HepG2 (cell line): ENCODE results near the gene SDC3. TPM values are rescaled to one million over a fixed set of nuclear protein-coding genes. Genes with fewer than 3 reads are reported as not detected.

Experiments
- ATAC-seq: fragments of 200-7000 bp; cut with Tn5 transposase; 3 replicates; pipeline ENCODE4 v1.9.1; 2020; ENCODE audit warnings: mild to moderate bottlenecking, moderate library complexity
- BruUV-seq: library from RNA; stranded (reverse); fragments of 400-500 nt; replicated peaks from 2 replicates; lab custom pipeline; 2021; lab: Mats Ljungman, UMichigan
- CTCF ChIA-PET: fragments of 300-600 bp; formaldehyde crosslinking; extraction: SDS; loops from one replicate; lab custom pipeline; 2021; ENCODE audit warnings: low total read pairs, inconsistent platforms, low intra/inter-chr PET ratio; lab: Yijun Ruan, JAX
- POLR2A ChIA-PET: fragments of 350-600 bp; sonication (Branson Sonifier 250); formaldehyde crosslinking; loops from one replicate; lab custom pipeline; 2020; ENCODE audit warnings: antibody characterized with exemption, inconsistent platforms; lab: Yijun Ruan, JAX
- DNase-seq: peaks from one replicate; pipeline ENCODE4 v3.0.0-alpha.2; 2015; ENCODE audit warnings: low spot score
- FAIRE-seq: peaks from 3 replicates; lab custom pipeline; 2011; peaks lifted over from hg19 to GRCh38; lab: Jason Lieb, UNC
- H2AFZ ChIP-seq: one replicate; pipeline ENCODE4 v1.6.1; 2011; ENCODE audit warnings: low read length, inconsistent platforms
- H3K27ac ChIP-seq: fragments of 300-600 bp; 3 replicates; pipeline ENCODE4 v1.8.0; 2011; ENCODE audit warnings: mixed run types, mild to moderate bottlenecking, mixed read lengths, low read length, inconsistent platforms; ENCODE audit not compliant: insufficient read depth; ENCODE audit errors: extremely low read length
- H3K27me3 ChIP-seq, 2 experiments: fragments of 200-600 bp in 1 of 2; 2 replicates in 1 of 2; 3 replicates in 1 of 2; pipeline versions ENCODE4 v1.6.0 to v1.8.0; 2011; ENCODE audit warnings: low read length in 2 of 2, mild to moderate bottlenecking in 2 of 2, moderate library complexity in 2 of 2, inconsistent platforms in 1 of 2; ENCODE audit not compliant: insufficient read depth in 2 of 2, control insufficient read depth in 1 of 2
- H3K36me3 ChIP-seq, 2 experiments: fragments of 200-600 bp in 1 of 2; replicated peaks in 1 of 2; 2 replicates in 1 of 2; 3 replicates in 1 of 2; pipeline versions ENCODE4 v1.5.1 to v1.8.0; 2011; ENCODE audit warnings: low read length in 2 of 2, inconsistent platforms in 1 of 2; ENCODE audit not compliant: insufficient read depth in 2 of 2, control insufficient read depth in 1 of 2
- H3K4me1 ChIP-seq: 2 replicates; pipeline ENCODE4 v1.5.1; 2012; ENCODE audit warnings: low read length, inconsistent platforms; ENCODE audit not compliant: insufficient read depth
- H3K4me2 ChIP-seq: 2 replicates; pipeline ENCODE4 v1.6.0; 2011; ENCODE audit warnings: low read depth, low read length, inconsistent platforms
- H3K4me3 ChIP-seq, 3 experiments: fragments of 200-600 bp in 1 of 3; sonication (generic), shearing (Covaris generic) in 1 of 3; replicated peaks in 1 of 3; 2 replicates each; pipeline ENCODE4 v1.5.1; 2011 to 2016; ENCODE audit warnings: low read length in 3 of 3, inconsistent platforms in 2 of 3, low read depth in 2 of 3, mild to moderate bottlenecking in 2 of 3, control low read depth in 1 of 3, mixed read lengths in 1 of 3; ENCODE audit not compliant: insufficient read depth in 1 of 3
- H3K79me2 ChIP-seq: one replicate; pipeline ENCODE4 v1.6.1; 2011; ENCODE audit warnings: low read length, inconsistent platforms; ENCODE audit not compliant: insufficient read depth
- H3K9ac ChIP-seq: 2 replicates; pipeline ENCODE4 v1.6.0; 2011; ENCODE audit warnings: mild to moderate bottlenecking, low read depth, low read length, inconsistent platforms; ENCODE audit not compliant: insufficient read depth
- H3K9me3 ChIP-seq: 2 replicates; pipeline ENCODE4 v1.5.1; 2012; ENCODE audit warnings: mild to moderate bottlenecking, low read length
- H4K20me1 ChIP-seq: 2 replicates; pipeline ENCODE4 v1.6.0; 2011; ENCODE audit warnings: inconsistent platforms, mild to moderate bottlenecking, low read length, moderate library complexity; ENCODE audit not compliant: insufficient read depth
- HOMEZ ChIP-seq: IDR thresholded peaks from 2 replicates; pipeline ENCODE4 v1.6.1; 2016; ENCODE audit warnings: low read depth
- MNT ChIP-seq: fragments of 450-650 bp; IDR thresholded peaks from 2 replicates; pipeline ENCODE4 v1.6.1; 2016
- RXRA ChIP-seq: sonication (generic); formaldehyde crosslinking; IDR thresholded peaks from 2 replicates; pipeline ENCODE4 v1.5.1; 2020; ENCODE audit warnings: missing genetic modification reagents
- STAT5B ChIP-seq: sonication (generic); formaldehyde crosslinking; IDR thresholded peaks from 2 replicates; pipeline ENCODE4 v1.4.0; 2020; ENCODE audit warnings: missing genetic modification reagents
- ZBTB37 ChIP-seq: sonication (generic); formaldehyde crosslinking; IDR thresholded peaks from 2 replicates; pipeline ENCODE4 v1.4.0; 2020; ENCODE audit warnings: mild to moderate bottlenecking, missing genetic modification reagents
- WGBS: methylation state at CpG from one replicate; pipeline ENCODE4 v1.1.6; 2017; ENCODE audit warnings: low lambda C conversion rate; 5-methylcytosine and 5-hydroxymethylcytosine counted together
- in situ Hi-C: cut with HindIII; loops from 2 replicates; pipeline ENCODE4 v1.10.0; 2017; ENCODE audit warnings: low pct_unique_long_range_greater_than_20kb; ENCODE audit not compliant: extremely low pct_ligation_motif_present
- intact Hi-C: fragments of 100-400 bp; cut with micrococcal nuclease; formaldehyde crosslinking; loops from one replicate; pipeline ENCODE4 v1.10.0; 2022; ENCODE audit not compliant: unreplicated experiment
- polyA plus RNA-seq, 8 experiments: library from polyadenylated mRNA; depleted of rRNA in 3 of 8; stranded (reverse) in 7 of 8; unstranded in 1 of 8; fragments of >200 nt; fragmentation: Illumina TruSeq in 4 of 8; extraction: Trizol in 4 of 8; gene quantifications; 2 replicates each; pipeline versions ENCODE4 v1.2.1 to v1.2.3, GENCODE V29; 2011 to 2016; ENCODE audit warnings: low read depth in 4 of 8, missing spikeins in 1 of 8, mixed read lengths in 1 of 8; ENCODE audit not compliant: insufficient read depth in 1 of 8
- total RNA-seq, 5 experiments: library from RNA; depleted of rRNA; stranded (reverse); fragments of >200 nt; fragmentation: Illumina TruSeq; extraction: Trizol; gene quantifications; 2 replicates each; pipeline ENCODE4 v1.2.3, GENCODE V29; 2016; ENCODE audit warnings: low read depth in 1 of 5

SDC3 gene
- total and polyA plus RNA-seq, 2 of the 13 experiments (the other 11 are each of a cell fraction or from before 2014, with no cell fraction given) = 0.49 to 0.84 TPM

- H2AFZ ChIP-seq = no peak overlapping the region
- H3K9me3 ChIP-seq = no peaks in the 10 kb centered on the region
- no peaks in the 10 kb centered on the region for H3K79me2 ChIP-seq
- 6% methylated on average over 4 of the region's 7 CpGs for WGBS
- no peak overlapping the region for H3K9ac ChIP-seq
- FAIRE-seq (no peak), ATAC-seq (no peak), DNase-seq (no peak)
- H3K27me3 ChIP-seq = peaks cover 2 to 4% of the 10 kb centered on the region in 2 experiments; a peak in 2 of 5 replicates
- in situ Hi-C loops = no loop called here
- H3K4me1 ChIP-seq = peaks cover 27% of the 10 kb centered on the region
- no peaks in the 10 kb centered on the region for H4K20me1 ChIP-seq
- no peak overlapping the region for H3K4me3 ChIP-seq
- CTCF ChIA-PET = no interaction called here
- H3K27ac ChIP-seq = no peak overlapping the region
- BruUV-seq = no TSS peak
- POLR2A ChIA-PET = no interaction called here
- no peak for TF ChIP-seq HOMEZ (CRISPR knock-in tag)
- TF ChIP-seq STAT5B (CRISPR knock-in tag) = no peak
- no peak for TF ChIP-seq RXRA (CRISPR knock-in tag)
- TF ChIP-seq MNT = peak; percentile 43; the same call in 1 of the 2 replicates
- no peak for TF ChIP-seq ZBTB37 (CRISPR knock-in tag)
- intact Hi-C loops = no loop called here
- no peak overlapping the region for H3K4me2 ChIP-seq
- no peaks in the 10 kb centered on the region for H3K36me3 ChIP-seq
Observed at GRCh38 chr1:30894508-30894973, 14.0 kb downstream of the SDC3 start.
